H1 (cell line): ENCODE results near the gene FMNL2. TPM values are rescaled to one million over a fixed set of nuclear protein-coding genes. Genes with fewer than 3 reads are reported as not detected.

ENCODE experiments used
- CTCF ChIA-PET: fragments of 300-600 bp; sonication (Branson Sonifier 250); formaldehyde crosslinking; loops from one replicate; lab custom pipeline; 2021; ENCODE audit not compliant: partially characterized antibody; lab: Charles Lee
- POLR2A ChIA-PET: fragments of 300-600 bp; sonication (Branson Sonifier 250); formaldehyde crosslinking; loops from one replicate; lab custom pipeline; 2021; ENCODE audit warnings: inconsistent platforms; ENCODE audit not compliant: partially characterized antibody; lab: Charles Lee
- DNase-seq, 2 experiments: peaks; one replicate each; pipeline versions ENCODE4 v3.0.0 to v3.0.0-alpha.2; 2010 to 2022; ENCODE audit warnings: low spot score in 2 of 2, low read depth in 1 of 2, mixed read lengths in 1 of 2
- FAIRE-seq: peaks from 2 replicates; lab custom pipeline; 2011; peaks lifted over from hg19 to GRCh38; lab: Jason Lieb, UNC
- H2AFZ ChIP-seq: 2 replicates; pipeline ENCODE4 v1.8.1; 2012; ENCODE audit warnings: low read length, inconsistent platforms
- H2AK5ac ChIP-seq: 2 replicates; pipeline ENCODE4 v1.6.1; 2013; ENCODE audit warnings: low read depth, low read length
- H2BK120ac ChIP-seq: replicated peaks from 2 replicates; pipeline ENCODE3; 2013; ENCODE audit warnings: low read depth, low read length, inconsistent platforms
- H2BK12ac ChIP-seq: 2 replicates; pipeline ENCODE4 v1.6.1; 2013; ENCODE audit warnings: low read depth, low read length
- H2BK15ac ChIP-seq: 2 replicates; pipeline ENCODE4 v1.6.1; 2013; ENCODE audit warnings: low read length
- H2BK20ac ChIP-seq: 2 replicates; pipeline ENCODE4 v1.6.1; 2013; ENCODE audit warnings: low read length
- H2BK5ac ChIP-seq: 2 replicates; pipeline ENCODE4 v1.6.1; 2013; ENCODE audit warnings: low read depth, low read length
- H3K14ac ChIP-seq: 2 replicates; pipeline ENCODE4 v1.6.1; 2013; ENCODE audit warnings: inconsistent platforms; ENCODE audit not compliant: insufficient read length
- H3K18ac ChIP-seq: 2 replicates; pipeline ENCODE4 v1.6.1; 2013; ENCODE audit warnings: low read length; ENCODE audit errors: extremely low read depth
- H3K23ac ChIP-seq: 2 replicates; pipeline ENCODE4 v1.6.1; 2013; ENCODE audit warnings: inconsistent platforms; ENCODE audit not compliant: insufficient read length
- H3K23me2 ChIP-seq: 2 replicates; pipeline ENCODE4 v1.6.1; 2013; ENCODE audit warnings: low read depth, low read length
- H3K27ac ChIP-seq: 2 replicates; pipeline ENCODE4 v1.6.1; 2011; ENCODE audit warnings: low read depth, low read length, inconsistent platforms
- H3K27me3 ChIP-seq, 4 experiments: replicated peaks in 1 of 4; 1 replicate in 1 of 4; 2 replicates in 3 of 4; pipeline versions ENCODE4 v1.6.1 to v1.8.1; 2011 to 2013; ENCODE audit warnings: low read length in 3 of 4, mild to moderate bottlenecking in 3 of 4, inconsistent platforms in 2 of 4, mixed read lengths in 2 of 4, moderate library complexity in 1 of 4; ENCODE audit not compliant: control insufficient read depth in 3 of 4, insufficient read depth in 3 of 4; ENCODE audit errors: extremely low read depth in 1 of 4
- H3K36me3 ChIP-seq, 4 experiments: 2 replicates each; pipeline versions ENCODE4 v1.6.1 to v1.8.1; 2011 to 2013; ENCODE audit warnings: mild to moderate bottlenecking in 4 of 4, low read length in 3 of 4, moderate library complexity in 2 of 4, control low read depth in 1 of 4, inconsistent platforms in 1 of 4; ENCODE audit not compliant: insufficient read depth in 4 of 4, control insufficient read depth in 2 of 4
- H3K4ac ChIP-seq: replicated peaks from 2 replicates; pipeline ENCODE3; 2013; ENCODE audit warnings: low read length, low read depth, mixed read lengths, inconsistent platforms; ENCODE audit not compliant: insufficient read length
- H3K4me1 ChIP-seq, 4 experiments: replicated peaks in 1 of 4; 1 replicate in 1 of 4; 2 replicates in 3 of 4; pipeline versions ENCODE4 v1.6.1 to v1.8.1; 2011 to 2013; ENCODE audit warnings: low read length in 3 of 4, inconsistent platforms in 2 of 4, mixed read lengths in 1 of 4; ENCODE audit not compliant: insufficient read depth in 4 of 4, control insufficient read depth in 3 of 4
- H3K4me2 ChIP-seq, 2 experiments: 2 replicates each; pipeline versions ENCODE4 v1.6.1 to v1.8.1; 2011 to 2013; ENCODE audit warnings: low read depth in 2 of 2, low read length in 2 of 2, control low read depth in 1 of 2, inconsistent platforms in 1 of 2, mild to moderate bottlenecking in 1 of 2; ENCODE audit not compliant: insufficient read depth in 1 of 2
- H3K4me3 ChIP-seq, 4 experiments: fragments of 200-600, 300-600 bp in 1 of 4; sonication (generic), shearing (Covaris generic), sonication (Bioruptor Twin) in 1 of 4; 2 replicates each; pipeline versions ENCODE4 v1.5.1 to v1.8.1; 2011 to 2016; ENCODE audit warnings: low read length in 4 of 4, low read depth in 3 of 4, control low read depth in 2 of 4, inconsistent platforms in 2 of 4, mild to moderate bottlenecking in 2 of 4, mixed read lengths in 1 of 4, moderate library complexity in 1 of 4; ENCODE audit not compliant: insufficient read depth in 2 of 4; ENCODE audit errors: extremely low read depth in 1 of 4
- H3K56ac ChIP-seq: replicated peaks from 2 replicates; pipeline ENCODE3; 2013; ENCODE audit warnings: low read depth, mild to moderate bottlenecking, mixed read lengths, low read length, inconsistent platforms; ENCODE audit not compliant: insufficient read length
- H3K79me1 ChIP-seq: 2 replicates; pipeline ENCODE4 v1.6.1; 2013; ENCODE audit warnings: low read depth, low read length, control low read depth
- H3K79me2 ChIP-seq, 2 experiments: 2 replicates each; pipeline versions ENCODE4 v1.6.1 to v1.8.1; 2012 to 2013; ENCODE audit warnings: low read length in 2 of 2, mild to moderate bottlenecking in 2 of 2, inconsistent platforms in 1 of 2; ENCODE audit not compliant: insufficient read depth in 2 of 2, control insufficient read depth in 1 of 2
- H3K9ac ChIP-seq, 4 experiments: replicated peaks in 1 of 4; 1 replicate in 1 of 4; 2 replicates in 3 of 4; pipeline versions ENCODE4 v1.6.1 to v1.8.1; 2011 to 2013; ENCODE audit warnings: low read depth in 3 of 4, low read length in 3 of 4, control low read depth in 2 of 4, mild to moderate bottlenecking in 2 of 4, moderate library complexity in 2 of 4, inconsistent platforms in 1 of 4; ENCODE audit errors: extremely low read depth in 1 of 4
- H3K9me3 ChIP-seq, 2 experiments: 2 replicates each; pipeline versions ENCODE4 v1.6.1 to v1.8.1; 2012 to 2013; ENCODE audit warnings: mild to moderate bottlenecking in 2 of 2, moderate library complexity in 2 of 2, control low read depth in 1 of 2, inconsistent platforms in 1 of 2, low read depth in 1 of 2, low read length in 1 of 2, mixed read lengths in 1 of 2; ENCODE audit not compliant: insufficient read depth in 2 of 2
- H4K20me1 ChIP-seq, 2 experiments: replicated peaks in 1 of 2; 2 replicates each; pipeline versions ENCODE3 to v1.8.1; 2011 to 2013; ENCODE audit warnings: inconsistent platforms in 2 of 2, low read length in 2 of 2, mild to moderate bottlenecking in 1 of 2; ENCODE audit not compliant: insufficient read depth in 2 of 2, control insufficient read depth in 1 of 2
- H4K5ac ChIP-seq: 2 replicates; pipeline ENCODE4 v1.6.1; 2013; ENCODE audit warnings: low read length, low read depth, mixed read lengths, inconsistent platforms; ENCODE audit not compliant: insufficient read length
- H4K8ac ChIP-seq: 2 replicates; pipeline ENCODE4 v1.8.0; 2013; ENCODE audit warnings: mild to moderate bottlenecking, moderate library complexity, low read length, inconsistent platforms; ENCODE audit not compliant: insufficient read depth; ENCODE audit errors: extremely low read depth
- H4K91ac ChIP-seq: replicated peaks from 2 replicates; pipeline ENCODE3; 2013; ENCODE audit warnings: low read length, mixed read lengths, inconsistent platforms; ENCODE audit not compliant: insufficient read length
- CHD1 ChIP-seq: IDR thresholded peaks from 2 replicates; pipeline ENCODE4 v1.6.1; 2012; ENCODE audit warnings: low read depth, low read length, improper control_type of control experiment
- GABPA ChIP-seq: IDR thresholded peaks from 2 replicates; pipeline ENCODE4 v1.6.1; 2011; ENCODE audit warnings: mild to moderate bottlenecking, low read length, moderate library complexity, borderline replicate concordance; ENCODE audit not compliant: insufficient read depth
- KDM5A ChIP-seq: fragments of 200-600 bp; IDR thresholded peaks from 2 replicates; pipeline ENCODE4 v1.7.1; 2012; ENCODE audit warnings: mild to moderate bottlenecking, low read length, inconsistent platforms, mixed read lengths
- NRF1 ChIP-seq: IDR thresholded peaks from 2 replicates; pipeline ENCODE4 v1.6.1; 2011; ENCODE audit warnings: mild to moderate bottlenecking, low read depth, low read length, improper control_type of control experiment
- POLR2A ChIP-seq, 2 experiments: IDR thresholded peaks; 1 replicate in 1 of 2; 2 replicates in 1 of 2; pipeline ENCODE4 v1.6.1; 2011; ENCODE audit warnings: low read depth in 2 of 2, low read length in 2 of 2, mild to moderate bottlenecking in 2 of 2; ENCODE audit errors: control extremely low read depth in 1 of 2
- POLR2AphosphoS5 ChIP-seq: IDR thresholded peaks from 2 replicates; pipeline ENCODE4 v1.6.1; 2011; ENCODE audit warnings: low read depth, low read length
- TAF7 ChIP-seq: optimal IDR thresholded peaks from 2 replicates; pipeline ENCODE3; 2011; ENCODE audit warnings: low read depth, mild to moderate bottlenecking, inconsistent platforms, low read length, moderate library complexity, borderline replicate concordance
- WGBS, 2 experiments: shearing (Covaris generic) in 1 of 2; methylation state at CpG; one replicate each; pipeline versions ENCODE4 v1.1.6 to v1.1.7; 2013 to 2015; ENCODE audit warnings: low lambda C conversion rate in 2 of 2, mixed read lengths in 2 of 2, inconsistent platforms in 1 of 2, low coverage in 1 of 2, missing lambda C conversion rate in 1 of 2; ENCODE audit not compliant: insufficient replicate concordance in 2 of 2, insufficient coverage in 1 of 2, insufficient read length in 1 of 2; ENCODE audit errors: extremely low coverage in 1 of 2, missing lambda C conversion rate in 1 of 2; 5-methylcytosine and 5-hydroxymethylcytosine counted together
- polyA plus RNA-seq, 7 experiments: library from polyadenylated mRNA; depleted of rRNA in 3 of 7; stranded (reverse) in 5 of 7; unstranded in 2 of 7; fragments of >200 nt in 5 of 7; fragments of 200-250 nt in 2 of 7; gene quantifications; 1 replicate in 5 of 7; 2 replicates in 1 of 7; 4 replicates in 1 of 7; pipeline versions ENCODE4 v1.2.1 to v1.2.3, GENCODE V29; 2011 to 2013; ENCODE audit warnings: missing spikeins in 2 of 7, mixed read lengths in 2 of 7
- total RNA-seq: library from RNA; stranded (reverse); fragmentation: NEBNext Ultra II Directional; extraction: Animal tissue kit (Norgen Biotek cat#: 25700); gene quantifications from 2 replicates; pipeline ENCODE4 v1.2.1, GENCODE V29; 2021
- TF ChIP-seq, protein P1 (sequence below): IDR thresholded peaks from 2 replicates; pipeline ENCODE4 v1.6.1; 2012; ENCODE audit warnings: inconsistent platforms

Gene FMNL2
- total and polyA plus RNA-seq, 2 of the 8 experiments (the other 6 are each of a cell fraction or from before 2014, with no cell fraction given) = 15.5 to 45.1 TPM

DNA sequence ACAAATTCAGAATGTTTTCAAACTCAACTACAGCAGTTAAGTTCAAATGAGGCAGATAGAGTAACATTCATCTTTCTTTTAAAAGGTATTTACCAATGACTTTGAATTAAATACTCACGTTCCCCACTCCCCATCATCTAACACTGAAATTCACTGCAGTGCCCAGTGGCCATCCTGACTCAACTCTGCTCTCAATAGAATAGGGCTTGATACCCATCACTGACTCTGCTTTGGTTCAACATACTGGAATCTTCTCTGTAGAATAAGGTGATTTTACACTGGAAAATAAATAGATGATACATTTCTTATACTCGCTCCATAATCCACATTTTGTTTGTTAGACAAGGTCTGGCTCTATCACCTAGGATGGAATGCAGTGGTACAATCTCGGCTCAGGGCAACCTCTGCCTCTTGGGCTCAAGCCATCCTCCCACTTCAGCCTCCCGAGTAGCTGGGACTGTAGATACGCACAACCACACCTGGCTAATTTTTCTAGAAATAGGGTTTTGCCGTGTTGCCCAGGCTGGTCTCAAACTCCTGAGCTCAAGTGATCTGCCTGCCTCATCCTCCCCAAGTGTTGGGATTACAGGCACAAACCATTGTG lies 315.9 kb downstream of the FMNL2 start:
- POLR2A ChIA-PET = interaction anchor here (0.9 to 1.5 kb wide), 2 partner anchors 10 to 470 kb away, joined by 3 read pairs; no protein-coding TSS in a partner anchor
- FAIRE-seq = no peak
- WGBS, 2 experiments = 90% methylated on average over 6 of the region's 6 CpGs; no CpG with 5 or more reads in 1 of the 2 experiments

More for the DNA sequence above, 315.9 kb downstream of the FMNL2 start:
- Histone ChIP-seq H4K8ac (no peak overlapping the region), H3K4ac (no peak overlapping the region), H4K5ac (no peak overlapping the region), H3K18ac (no peak overlapping the region), H3K14ac (no peak overlapping the region), H4K20me1 (no peaks in the 10 kb centered on the region), H3K9me3 (no peaks in the 10 kb centered on the region), H2BK5ac (no peak overlapping the region), H3K27me3 (no peaks in the 10 kb centered on the region), H2BK12ac (no peak overlapping the region), H3K36me3 (peaks cover 0 to 54% (median 7%) of the 10 kb centered on the region in 4 experiments; a peak in 4 of 8 replicates), H2AK5ac (no peak overlapping the region), H3K4me3 (no peak overlapping the region), H3K79me2 (no peaks in the 10 kb centered on the region), H2BK15ac (no peak overlapping the region), H3K56ac (no peak overlapping the region)
- no peak for DNase-seq
- CTCF ChIA-PET = interaction anchor here (1.0 kb wide), 1 partner anchor 17 kb away, joined by 3 read pairs; no protein-coding TSS in a partner anchor
- no peak for TF ChIP-seq CHD1
- peak; percentile 83 for TF ChIP-seq POLR2AphosphoS5
- TF ChIP-seq, protein P1, sequence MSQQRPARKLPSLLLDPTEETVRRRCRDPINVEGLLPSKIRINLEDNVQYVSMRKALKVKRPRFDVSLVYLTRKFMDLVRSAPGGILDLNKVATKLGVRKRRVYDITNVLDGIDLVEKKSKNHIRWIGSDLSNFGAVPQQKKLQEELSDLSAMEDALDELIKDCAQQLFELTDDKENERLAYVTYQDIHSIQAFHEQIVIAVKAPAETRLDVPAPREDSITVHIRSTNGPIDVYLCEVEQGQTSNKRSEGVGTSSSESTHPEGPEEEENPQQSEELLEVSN = no peak
- TF ChIP-seq TAF7 = no peak
- TF ChIP-seq NRF1 = no peak
- peak; percentile 24 to 36; a peak in 1 of 3 replicates for TF ChIP-seq POLR2A (IDR thresholded peaks at IDR 0.05; ENCODE audit: control extremely low read depth in 1 of 2, low read depth in 2 of 2, low read length in 2 of 2)
- no peak for TF ChIP-seq KDM5A
- TF ChIP-seq GABPA = no peak
- TF ChIP-seq, all 59 proteins: peak for 2
- Histone ChIP-seq H3K4me1 (peaks cover 0 to 4% (median 1%) of the 10 kb centered on the region in 4 experiments; a peak in 1 of 7 replicates), H2AFZ (no peak overlapping the region), H2BK20ac (no peak overlapping the region), H3K9ac (no peak overlapping the region), H3K4me2 (no peak overlapping the region), H3K79me1 (no peaks in the 10 kb centered on the region), H3K23ac (no peak overlapping the region), H2BK120ac (no peak overlapping the region), H3K27ac (no peak overlapping the region), H4K91ac (no peak overlapping the region), H3K23me2 (no peaks in the 10 kb centered on the region)
